Nephron (organoid): ENCODE measurements around the gene KCNMA1.

Source experiments
- H3K27ac Mint-ChIP-seq, 3 experiments: 2 replicates each; pipeline ENCODE4 v1.8.0; 2020; ENCODE audit warnings: mixed read lengths in 3 of 3, mild to moderate bottlenecking in 2 of 3, moderate library complexity in 1 of 3
- H3K27me3 Mint-ChIP-seq: 2 replicates; pipeline ENCODE4 v1.8.0; 2021; ENCODE audit warnings: low read depth, mild to moderate bottlenecking, moderate library complexity, mixed read lengths
- H3K36me3 Mint-ChIP-seq: 2 replicates; pipeline ENCODE4 v1.8.0; 2020; ENCODE audit warnings: low read depth, mixed read lengths
- H3K4me1 Mint-ChIP-seq: 2 replicates; pipeline ENCODE4 v1.8.0; 2020; ENCODE audit warnings: mixed read lengths
- H3K4me3 Mint-ChIP-seq, 3 experiments: 2 replicates each; pipeline ENCODE4 v1.8.0; 2020; ENCODE audit warnings: mild to moderate bottlenecking in 3 of 3, mixed read lengths in 3 of 3, moderate library complexity in 2 of 3
- H3K9me3 Mint-ChIP-seq: 2 replicates; pipeline ENCODE4 v1.8.0; 2020; ENCODE audit warnings: mixed read lengths
- TF ChIP-seq, protein P1 (sequence below), 3 experiments: fragments of 200-600 bp; sonication (generic); IDR thresholded peaks; one replicate each; pipeline ENCODE4 v1.5.0; 2021; ENCODE audit warnings: antibody characterized with exemption in 3 of 3; ENCODE audit not compliant: unreplicated experiment in 3 of 3

KCNMA1 gene

DNA sequence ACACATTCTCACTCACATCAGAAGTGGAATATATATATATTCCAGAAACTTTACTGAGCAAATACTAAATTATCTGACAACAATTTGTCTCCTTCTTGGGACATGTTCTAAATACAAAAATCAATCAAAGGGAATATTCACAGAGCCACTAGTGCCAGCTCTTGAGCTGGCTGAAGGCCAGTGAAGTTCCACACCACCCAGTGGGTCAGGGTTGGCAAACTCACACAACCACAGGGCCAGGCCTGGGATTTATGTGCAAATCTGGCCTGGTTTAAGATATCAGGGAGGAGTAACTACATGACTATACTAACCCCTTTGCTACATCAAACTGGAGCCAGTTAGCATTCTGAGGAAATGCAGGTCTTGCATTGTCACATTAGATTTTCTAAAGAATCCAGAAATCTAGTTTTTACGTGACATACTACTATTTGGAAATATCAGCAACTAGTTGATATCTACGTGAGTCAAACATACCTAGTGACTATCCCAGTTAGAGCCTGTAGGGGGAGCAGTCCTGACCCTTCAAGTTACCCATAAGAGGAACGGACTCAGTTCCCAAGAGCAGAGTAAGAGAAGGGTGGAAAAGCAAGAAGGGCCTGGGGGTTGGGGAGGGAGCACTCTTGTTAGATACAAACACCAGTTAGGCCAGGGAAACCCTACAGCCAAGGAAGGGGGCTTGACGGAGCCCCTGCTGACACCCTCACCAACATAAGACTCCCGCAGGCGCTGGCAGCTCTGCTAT, 600.4 kb downstream of the KCNMA1 start:
- Mint-ChIP-seq H3K9me3 (no peaks in the 10 kb centered on the region), H3K4me3 (no peak overlapping the region), H3K36me3 (no peaks in the 10 kb centered on the region), H3K27ac (peak overlapping the region; percentile 43 to 94 (median 73)), H3K27me3 (peaks cover 6% of the 10 kb centered on the region), H3K4me1 (peaks cover 52% of the 10 kb centered on the region)
- TF ChIP-seq, protein P1, sequence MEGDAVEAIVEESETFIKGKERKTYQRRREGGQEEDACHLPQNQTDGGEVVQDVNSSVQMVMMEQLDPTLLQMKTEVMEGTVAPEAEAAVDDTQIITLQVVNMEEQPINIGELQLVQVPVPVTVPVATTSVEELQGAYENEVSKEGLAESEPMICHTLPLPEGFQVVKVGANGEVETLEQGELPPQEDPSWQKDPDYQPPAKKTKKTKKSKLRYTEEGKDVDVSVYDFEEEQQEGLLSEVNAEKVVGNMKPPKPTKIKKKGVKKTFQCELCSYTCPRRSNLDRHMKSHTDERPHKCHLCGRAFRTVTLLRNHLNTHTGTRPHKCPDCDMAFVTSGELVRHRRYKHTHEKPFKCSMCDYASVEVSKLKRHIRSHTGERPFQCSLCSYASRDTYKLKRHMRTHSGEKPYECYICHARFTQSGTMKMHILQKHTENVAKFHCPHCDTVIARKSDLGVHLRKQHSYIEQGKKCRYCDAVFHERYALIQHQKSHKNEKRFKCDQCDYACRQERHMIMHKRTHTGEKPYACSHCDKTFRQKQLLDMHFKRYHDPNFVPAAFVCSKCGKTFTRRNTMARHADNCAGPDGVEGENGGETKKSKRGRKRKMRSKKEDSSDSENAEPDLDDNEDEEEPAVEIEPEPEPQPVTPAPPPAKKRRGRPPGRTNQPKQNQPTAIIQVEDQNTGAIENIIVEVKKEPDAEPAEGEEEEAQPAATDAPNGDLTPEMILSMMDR (IDR thresholded peaks at IDR 0.05; ENCODE audit: unreplicated experiment in 3 of 3), result peak; percentile 30 to 52 (median 49)

DNA sequence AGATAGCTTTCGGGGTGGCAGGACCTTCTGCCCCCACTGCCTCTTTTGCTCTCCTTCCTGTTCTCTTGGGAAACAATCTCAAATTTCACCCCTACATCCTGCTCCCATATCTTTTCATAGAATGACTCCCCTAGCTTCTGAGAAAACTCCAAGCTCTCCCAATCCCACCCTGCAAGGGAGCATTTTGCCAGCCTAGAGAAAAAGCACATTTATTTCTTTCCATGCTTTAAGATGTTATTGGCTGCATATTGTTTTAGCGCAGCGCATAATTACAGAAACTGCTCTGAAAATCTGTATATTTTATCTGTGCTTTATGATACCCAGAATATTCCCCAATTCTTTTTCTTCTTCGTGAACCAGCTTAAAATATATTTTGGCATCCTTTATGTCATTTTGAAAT, 601.3 kb downstream of the KCNMA1 start:
- no peaks in the 10 kb centered on the region for H3K36me3 Mint-ChIP-seq
- H3K4me1 Mint-ChIP-seq, result peaks cover 56% of the 10 kb centered on the region
- H3K27me3 Mint-ChIP-seq, result peaks cover 6% of the 10 kb centered on the region
- peak overlapping the region in 2 of 3 experiments; percentile 8 to 94 for H3K27ac Mint-ChIP-seq
- H3K4me3 Mint-ChIP-seq, result no peak overlapping the region
- no peaks in the 10 kb centered on the region for H3K9me3 Mint-ChIP-seq
- TF ChIP-seq, protein P1 (IDR thresholded peaks at IDR 0.05; ENCODE audit: unreplicated experiment in 3 of 3), result no peak

DNA sequence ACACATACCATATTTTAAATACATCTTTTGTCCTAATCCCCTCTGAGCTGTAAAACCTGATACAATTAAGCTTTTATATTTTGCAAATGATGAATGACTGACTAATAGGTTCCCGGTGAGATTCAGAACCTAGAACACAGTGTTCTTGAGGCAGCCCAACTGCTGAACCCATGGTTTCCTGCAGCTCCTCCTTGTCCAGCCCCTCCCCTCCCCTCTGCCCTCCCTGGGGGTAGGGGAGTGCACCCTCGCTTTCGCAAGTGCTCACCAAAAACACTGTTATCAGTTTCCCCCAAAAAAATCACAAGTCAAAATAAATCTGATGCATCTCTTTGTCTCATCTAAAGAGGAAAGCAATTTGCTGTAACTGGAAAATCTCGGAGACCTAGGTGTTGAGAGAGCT, 602.8 kb downstream of the KCNMA1 start:
- Mint-ChIP-seq H3K4me1 (peaks cover 67% of the 10 kb centered on the region), H3K9me3 (no peaks in the 10 kb centered on the region), H3K27ac (peak overlapping the region in 2 of 3 experiments; percentile 30 to 94), H3K27me3 (peaks cover 6% of the 10 kb centered on the region), H3K4me3 (no peak overlapping the region), H3K36me3 (no peaks in the 10 kb centered on the region)
- TF ChIP-seq, protein P1 (IDR thresholded peaks at IDR 0.05; ENCODE audit: unreplicated experiment in 3 of 3), result no peak

DNA sequence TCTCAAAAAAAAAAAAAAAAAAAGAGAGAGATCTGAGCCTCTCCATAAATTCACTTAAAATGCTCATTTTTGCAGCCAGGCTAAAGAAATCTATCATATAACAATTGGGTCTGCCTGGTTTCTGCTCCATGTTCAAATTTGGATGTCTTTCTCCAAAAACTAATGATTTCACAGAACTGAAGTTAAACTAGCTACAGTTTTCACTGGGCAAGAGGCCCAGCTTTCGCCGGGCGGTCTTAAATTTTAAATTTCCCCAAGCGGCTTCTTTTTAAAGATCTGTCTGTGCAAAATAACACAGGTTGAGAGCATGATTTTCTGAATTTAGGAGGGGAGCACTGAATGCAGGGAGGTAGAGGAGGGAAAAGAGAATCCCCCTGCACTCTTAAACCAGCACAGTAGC, 603.4 kb downstream of the KCNMA1 start:
- no peaks in the 10 kb centered on the region for H3K9me3 Mint-ChIP-seq
- no peak overlapping the region for H3K4me3 Mint-ChIP-seq
- TF ChIP-seq, protein P1 (IDR thresholded peaks at IDR 0.05; ENCODE audit: unreplicated experiment in 3 of 3), result no peak
- peaks cover 70% of the 10 kb centered on the region for H3K4me1 Mint-ChIP-seq
- peaks cover 6% of the 10 kb centered on the region for H3K27me3 Mint-ChIP-seq
- no peaks in the 10 kb centered on the region for H3K36me3 Mint-ChIP-seq
- peak overlapping the region in 2 of 3 experiments; percentile 30 to 94 for H3K27ac Mint-ChIP-seq

DNA sequence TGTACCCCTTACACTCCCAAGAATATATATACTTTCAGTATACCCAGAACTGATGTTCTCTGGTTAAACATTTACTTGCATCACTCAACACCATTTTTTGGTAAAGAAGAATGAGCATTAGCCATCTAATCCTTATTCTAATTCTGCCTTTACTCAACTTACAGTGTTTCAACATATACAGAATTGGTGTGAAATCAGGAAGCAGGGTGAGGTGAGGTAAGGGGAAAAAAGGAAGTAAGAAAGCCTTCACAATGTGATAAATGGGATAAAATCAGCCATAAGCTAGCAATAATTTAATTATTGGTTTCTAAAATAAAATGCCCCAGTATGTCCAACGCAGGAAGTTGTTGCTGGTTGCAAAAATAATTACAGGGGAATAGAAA, 605.4 kb downstream of the KCNMA1 start:
- Mint-ChIP-seq H3K4me1 (peaks cover 68% of the 10 kb centered on the region), H3K9me3 (no peaks in the 10 kb centered on the region), H3K4me3 (no peak overlapping the region), H3K36me3 (no peaks in the 10 kb centered on the region), H3K27me3 (peaks cover 6% of the 10 kb centered on the region), H3K27ac (peak overlapping the region in 2 of 3 experiments; percentile 67 to 68)
- TF ChIP-seq, protein P1 (IDR thresholded peaks at IDR 0.05; ENCODE audit: unreplicated experiment in 3 of 3), result no peak
